ENCODE results near the gene ACACA.

ACACA gene

GRCh38 chr17:37218849-37219248 lies 187.8 kb downstream of the ACACA start:
- Histone ChIP-seq H3K4me3 (ENCODE audit: low read depth in 1 of 2, low read length in 2 of 2) (no peak overlapping the region), H3K36me3 (ENCODE audit: control insufficient read depth in 1 of 2, insufficient read depth in 2 of 2, low read length in 2 of 2) (peaks cover 11 to 27% of the 10 kb centered on the region in 2 donors), H3K27me3 (ENCODE audit: control insufficient read depth in 1 of 2, insufficient read depth in 2 of 2, low read length in 2 of 2) (no peaks in the 10 kb centered on the region), H3K9me3 (ENCODE audit: control insufficient read depth in 1 of 2, low read length in 2 of 2) (no peaks in the 10 kb centered on the region), H3K9ac (ENCODE audit: low read depth in 1 of 2, low read length in 2 of 2) (no peak overlapping the region), H3K4me1 (ENCODE audit: control insufficient read depth in 1 of 2, insufficient read depth in 2 of 2, low read length in 2 of 2) (no peaks in the 10 kb centered on the region), H3K27ac (ENCODE audit: low read depth, low read length) (no peak overlapping the region)

GRCh38 chr17:37214416-37214815 lies 192.2 kb downstream of the ACACA start:
- no peaks in the 10 kb centered on the region for H3K9me3 ChIP-seq (ENCODE audit: control insufficient read depth in 1 of 2, low read length in 2 of 2)
- H3K4me3 ChIP-seq (ENCODE audit: low read depth in 1 of 2, low read length in 2 of 2), result no peak overlapping the region
- H3K27me3 ChIP-seq (ENCODE audit: control insufficient read depth in 1 of 2, insufficient read depth in 2 of 2, low read length in 2 of 2), result no peaks in the 10 kb centered on the region
- no peak overlapping the region for H3K9ac ChIP-seq (ENCODE audit: low read depth in 1 of 2, low read length in 2 of 2)
- H3K27ac ChIP-seq (ENCODE audit: low read depth, low read length), result no peak overlapping the region
- H3K36me3 ChIP-seq (ENCODE audit: control insufficient read depth in 1 of 2, insufficient read depth in 2 of 2, low read length in 2 of 2), result peaks cover 7 to 11% of the 10 kb centered on the region in 2 donors
- H3K4me1 ChIP-seq (ENCODE audit: control insufficient read depth in 1 of 2, insufficient read depth in 2 of 2, low read length in 2 of 2), result no peaks in the 10 kb centered on the region

- Histone ChIP-seq H3K4me1 (ENCODE audit: control insufficient read depth in 1 of 2, insufficient read depth in 2 of 2, low read length in 2 of 2) (no peaks in the 10 kb centered on the region), H3K9me3 (ENCODE audit: control insufficient read depth in 1 of 2, low read length in 2 of 2) (no peaks in the 10 kb centered on the region), H3K9ac (ENCODE audit: low read depth in 1 of 2, low read length in 2 of 2) (no peak overlapping the region), H3K4me3 (ENCODE audit: low read depth in 1 of 2, low read length in 2 of 2) (no peak overlapping the region), H3K36me3 (ENCODE audit: control insufficient read depth in 1 of 2, insufficient read depth in 2 of 2, low read length in 2 of 2) (peaks cover 9 to 11% of the 10 kb centered on the region in 2 donors), H3K27ac (ENCODE audit: low read depth, low read length) (no peak overlapping the region), H3K27me3 (ENCODE audit: control insufficient read depth in 1 of 2, insufficient read depth in 2 of 2, low read length in 2 of 2) (no peaks in the 10 kb centered on the region)
These were observed 192.7 kb downstream of the ACACA start for GRCh38 chr17:37213927-37214326.

- Histone ChIP-seq H3K4me1 (ENCODE audit: control insufficient read depth in 1 of 2, insufficient read depth in 2 of 2, low read length in 2 of 2) (no peaks in the 10 kb centered on the region), H3K4me3 (ENCODE audit: low read depth in 1 of 2, low read length in 2 of 2) (no peak overlapping the region), H3K9ac (ENCODE audit: low read depth in 1 of 2, low read length in 2 of 2) (no peak overlapping the region), H3K9me3 (ENCODE audit: control insufficient read depth in 1 of 2, low read length in 2 of 2) (no peaks in the 10 kb centered on the region), H3K27ac (ENCODE audit: low read depth, low read length) (no peak overlapping the region), H3K27me3 (ENCODE audit: control insufficient read depth in 1 of 2, insufficient read depth in 2 of 2, low read length in 2 of 2) (no peaks in the 10 kb centered on the region), H3K36me3 (ENCODE audit: control insufficient read depth in 1 of 2, insufficient read depth in 2 of 2, low read length in 2 of 2) (peaks cover 12 to 21% of the 10 kb centered on the region in 2 donors)
These were observed 194.5 kb downstream of the ACACA start for GRCh38 chr17:37212179-37212578.

GRCh38 chr17:37211136-37211535 lies 195.5 kb downstream of the ACACA start:
- no peaks in the 10 kb centered on the region for H3K9me3 ChIP-seq (ENCODE audit: control insufficient read depth in 1 of 2, low read length in 2 of 2)
- peaks cover 12 to 23% of the 10 kb centered on the region in 2 donors for H3K36me3 ChIP-seq (ENCODE audit: control insufficient read depth in 1 of 2, insufficient read depth in 2 of 2, low read length in 2 of 2)
- H3K27ac ChIP-seq (ENCODE audit: low read depth, low read length), result no peak overlapping the region
- no peaks in the 10 kb centered on the region for H3K27me3 ChIP-seq (ENCODE audit: control insufficient read depth in 1 of 2, insufficient read depth in 2 of 2, low read length in 2 of 2)
- no peak overlapping the region for H3K9ac ChIP-seq (ENCODE audit: low read depth in 1 of 2, low read length in 2 of 2)
- no peaks in the 10 kb centered on the region for H3K4me1 ChIP-seq (ENCODE audit: control insufficient read depth in 1 of 2, insufficient read depth in 2 of 2, low read length in 2 of 2)
- no peak overlapping the region for H3K4me3 ChIP-seq (ENCODE audit: low read depth in 1 of 2, low read length in 2 of 2)

GRCh38 chr17:37207103-37207502 lies 199.5 kb downstream of the ACACA start:
- H3K36me3 ChIP-seq (ENCODE audit: control insufficient read depth in 1 of 2, insufficient read depth in 2 of 2, low read length in 2 of 2), result peaks cover 10 to 39% of the 10 kb centered on the region in 2 donors
- no peaks in the 10 kb centered on the region for H3K9me3 ChIP-seq (ENCODE audit: control insufficient read depth in 1 of 2, low read length in 2 of 2)
- H3K4me3 ChIP-seq (ENCODE audit: low read depth in 1 of 2, low read length in 2 of 2), result no peak overlapping the region
- H3K27me3 ChIP-seq (ENCODE audit: control insufficient read depth in 1 of 2, insufficient read depth in 2 of 2, low read length in 2 of 2), result no peaks in the 10 kb centered on the region
- H3K4me1 ChIP-seq (ENCODE audit: control insufficient read depth in 1 of 2, insufficient read depth in 2 of 2, low read length in 2 of 2), result no peaks in the 10 kb centered on the region
- H3K9ac ChIP-seq (ENCODE audit: low read depth in 1 of 2, low read length in 2 of 2), result no peak overlapping the region
- H3K27ac ChIP-seq (ENCODE audit: low read depth, low read length), result no peak overlapping the region

- H3K27me3 ChIP-seq (ENCODE audit: control insufficient read depth in 1 of 2, insufficient read depth in 2 of 2, low read length in 2 of 2), result no peaks in the 10 kb centered on the region
- H3K4me1 ChIP-seq (ENCODE audit: control insufficient read depth in 1 of 2, insufficient read depth in 2 of 2, low read length in 2 of 2), result no peaks in the 10 kb centered on the region
- H3K27ac ChIP-seq (ENCODE audit: low read depth, low read length), result no peak overlapping the region
- H3K9me3 ChIP-seq (ENCODE audit: control insufficient read depth in 1 of 2, low read length in 2 of 2), result no peaks in the 10 kb centered on the region
- no peak overlapping the region for H3K9ac ChIP-seq (ENCODE audit: low read depth in 1 of 2, low read length in 2 of 2)
- H3K36me3 ChIP-seq (ENCODE audit: control insufficient read depth in 1 of 2, insufficient read depth in 2 of 2, low read length in 2 of 2), result peaks cover 10 to 39% of the 10 kb centered on the region in 2 donors
- H3K4me3 ChIP-seq (ENCODE audit: low read depth in 1 of 2, low read length in 2 of 2), result no peak overlapping the region
These were observed 200.3 kb downstream of the ACACA start for GRCh38 chr17:37206299-37206698.

GRCh38 chr17:37200497-37200896 lies 206.1 kb downstream of the ACACA start:
- no peaks in the 10 kb centered on the region for H3K4me1 ChIP-seq (ENCODE audit: control insufficient read depth in 1 of 2, insufficient read depth in 2 of 2, low read length in 2 of 2)
- peaks cover 5 to 31% of the 10 kb centered on the region in 2 donors for H3K36me3 ChIP-seq (ENCODE audit: control insufficient read depth in 1 of 2, insufficient read depth in 2 of 2, low read length in 2 of 2)
- H3K4me3 ChIP-seq (ENCODE audit: low read depth in 1 of 2, low read length in 2 of 2), result no peak overlapping the region
- H3K27me3 ChIP-seq (ENCODE audit: control insufficient read depth in 1 of 2, insufficient read depth in 2 of 2, low read length in 2 of 2), result no peaks in the 10 kb centered on the region
- H3K27ac ChIP-seq (ENCODE audit: low read depth, low read length), result no peak overlapping the region
- H3K9ac ChIP-seq (ENCODE audit: low read depth in 1 of 2, low read length in 2 of 2), result no peak overlapping the region
- H3K9me3 ChIP-seq (ENCODE audit: control insufficient read depth in 1 of 2, low read length in 2 of 2), result no peaks in the 10 kb centered on the region

GRCh38 chr17:37197336-37197735 lies 209.3 kb downstream of the ACACA start:
- no peaks in the 10 kb centered on the region for H3K27me3 ChIP-seq (ENCODE audit: control insufficient read depth in 1 of 2, insufficient read depth in 2 of 2, low read length in 2 of 2)
- no peaks in the 10 kb centered on the region for H3K4me1 ChIP-seq (ENCODE audit: control insufficient read depth in 1 of 2, insufficient read depth in 2 of 2, low read length in 2 of 2)
- H3K9ac ChIP-seq (ENCODE audit: low read depth in 1 of 2, low read length in 2 of 2), result no peak overlapping the region
- H3K27ac ChIP-seq (ENCODE audit: low read depth, low read length), result no peak overlapping the region
- H3K9me3 ChIP-seq (ENCODE audit: control insufficient read depth in 1 of 2, low read length in 2 of 2), result no peaks in the 10 kb centered on the region
- no peak overlapping the region for H3K4me3 ChIP-seq (ENCODE audit: low read depth in 1 of 2, low read length in 2 of 2)
- H3K36me3 ChIP-seq (ENCODE audit: control insufficient read depth in 1 of 2, insufficient read depth in 2 of 2, low read length in 2 of 2), result peaks cover 0 to 19% of the 10 kb centered on the region in 2 donors

GRCh38 chr17:37194208-37194607 lies 212.4 kb downstream of the ACACA start:
- Histone ChIP-seq H3K4me1 (ENCODE audit: control insufficient read depth in 1 of 2, insufficient read depth in 2 of 2, low read length in 2 of 2) (no peaks in the 10 kb centered on the region), H3K9me3 (ENCODE audit: control insufficient read depth in 1 of 2, low read length in 2 of 2) (no peaks in the 10 kb centered on the region), H3K36me3 (ENCODE audit: control insufficient read depth in 1 of 2, insufficient read depth in 2 of 2, low read length in 2 of 2) (peaks cover 8 to 34% of the 10 kb centered on the region in 2 donors), H3K27me3 (ENCODE audit: control insufficient read depth in 1 of 2, insufficient read depth in 2 of 2, low read length in 2 of 2) (no peaks in the 10 kb centered on the region), H3K27ac (ENCODE audit: low read depth, low read length) (no peak overlapping the region), H3K9ac (ENCODE audit: low read depth in 1 of 2, low read length in 2 of 2) (no peak overlapping the region), H3K4me3 (ENCODE audit: low read depth in 1 of 2, low read length in 2 of 2) (no peak overlapping the region)

- H3K36me3 ChIP-seq (ENCODE audit: control insufficient read depth in 1 of 2, insufficient read depth in 2 of 2, low read length in 2 of 2), result peaks cover 13 to 46% of the 10 kb centered on the region in 2 donors
- no peaks in the 10 kb centered on the region for H3K4me1 ChIP-seq (ENCODE audit: control insufficient read depth in 1 of 2, insufficient read depth in 2 of 2, low read length in 2 of 2)
- H3K9me3 ChIP-seq (ENCODE audit: control insufficient read depth in 1 of 2, low read length in 2 of 2), result no peaks in the 10 kb centered on the region
- no peak overlapping the region for H3K27ac ChIP-seq (ENCODE audit: low read depth, low read length)
- no peak overlapping the region for H3K9ac ChIP-seq (ENCODE audit: low read depth in 1 of 2, low read length in 2 of 2)
- no peak overlapping the region for H3K4me3 ChIP-seq (ENCODE audit: low read depth in 1 of 2, low read length in 2 of 2)
- H3K27me3 ChIP-seq (ENCODE audit: control insufficient read depth in 1 of 2, insufficient read depth in 2 of 2, low read length in 2 of 2), result no peaks in the 10 kb centered on the region
These were observed 215.4 kb downstream of the ACACA start for GRCh38 chr17:37191219-37191618.
